CD4-positive, alpha-beta T cell treated with Interferon gamma for 1 hour (primary cell): ENCODE measurements around the gene CYP26B1.

Experiments used
- DNase-seq: peaks from one replicate; pipeline ENCODE4 v3.0.0-alpha.2; 2020

The CYP26B1 gene

DNA sequence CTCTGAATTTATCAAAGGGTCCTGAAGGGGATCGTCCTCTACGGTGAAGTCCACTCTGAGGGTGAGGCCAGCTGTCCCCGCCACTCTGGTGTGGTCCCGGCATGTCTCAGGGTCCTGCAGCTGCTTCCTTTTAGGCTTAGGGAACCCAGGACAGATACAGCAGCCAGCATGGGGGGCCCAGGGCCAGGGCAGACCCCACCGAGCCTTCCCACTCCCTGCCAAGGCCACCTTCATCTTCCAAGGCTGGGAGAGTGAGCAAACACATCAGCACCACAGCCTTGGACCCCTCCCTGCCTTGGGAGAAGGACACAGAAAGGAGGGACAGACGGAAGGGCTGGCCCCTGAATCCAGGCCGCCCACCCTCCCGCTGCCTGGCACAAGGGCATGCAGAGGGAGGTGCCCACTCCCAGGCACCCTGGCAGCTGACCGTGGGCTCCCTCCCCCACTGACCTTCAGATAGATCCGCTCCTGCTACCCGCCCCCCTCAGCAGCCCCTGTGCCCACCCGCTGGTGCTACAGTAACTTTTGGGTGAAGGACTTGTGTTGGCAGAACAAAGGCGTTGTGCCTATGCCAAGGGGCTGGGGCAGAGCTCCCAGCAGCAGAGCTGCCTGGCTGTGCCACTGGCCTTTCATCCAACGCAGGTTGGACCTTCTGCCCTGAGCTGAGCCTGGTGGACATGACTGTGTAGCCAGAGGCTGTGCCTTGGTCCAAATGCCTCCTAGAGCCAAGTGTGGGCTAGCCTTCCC, 7.6 kb downstream of the CYP26B1 start:
- DNase-seq, result no peak

- DNase-seq, result no peak
Observed at GRCh38 chr2:72139471-72139873, 8.2 kb downstream of the CYP26B1 start.

DNA sequence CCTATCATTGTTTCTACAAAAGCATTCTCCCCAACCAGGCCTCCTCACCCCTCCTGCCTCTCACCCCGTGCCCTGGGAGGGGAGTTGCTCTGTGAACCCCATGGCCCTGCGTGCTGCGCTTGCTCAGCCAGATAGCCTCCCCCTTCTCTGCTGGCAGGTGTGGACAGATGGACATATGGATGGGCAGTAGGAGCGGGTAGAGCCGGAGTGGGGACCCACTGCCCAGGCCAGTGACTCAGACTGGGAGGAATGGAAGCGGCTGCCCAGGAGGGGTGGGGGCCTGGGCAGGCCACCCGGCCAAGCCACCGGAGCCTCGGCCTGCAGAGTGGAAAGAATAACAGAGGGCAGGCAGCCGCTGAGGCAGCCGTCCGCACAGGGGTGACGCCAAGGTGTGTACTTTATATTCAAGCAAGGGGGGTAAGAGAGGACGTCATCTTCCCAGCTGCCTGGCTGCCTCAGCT, 8.7 kb downstream of the CYP26B1 start:
- DNase-seq, result no peak

DNA sequence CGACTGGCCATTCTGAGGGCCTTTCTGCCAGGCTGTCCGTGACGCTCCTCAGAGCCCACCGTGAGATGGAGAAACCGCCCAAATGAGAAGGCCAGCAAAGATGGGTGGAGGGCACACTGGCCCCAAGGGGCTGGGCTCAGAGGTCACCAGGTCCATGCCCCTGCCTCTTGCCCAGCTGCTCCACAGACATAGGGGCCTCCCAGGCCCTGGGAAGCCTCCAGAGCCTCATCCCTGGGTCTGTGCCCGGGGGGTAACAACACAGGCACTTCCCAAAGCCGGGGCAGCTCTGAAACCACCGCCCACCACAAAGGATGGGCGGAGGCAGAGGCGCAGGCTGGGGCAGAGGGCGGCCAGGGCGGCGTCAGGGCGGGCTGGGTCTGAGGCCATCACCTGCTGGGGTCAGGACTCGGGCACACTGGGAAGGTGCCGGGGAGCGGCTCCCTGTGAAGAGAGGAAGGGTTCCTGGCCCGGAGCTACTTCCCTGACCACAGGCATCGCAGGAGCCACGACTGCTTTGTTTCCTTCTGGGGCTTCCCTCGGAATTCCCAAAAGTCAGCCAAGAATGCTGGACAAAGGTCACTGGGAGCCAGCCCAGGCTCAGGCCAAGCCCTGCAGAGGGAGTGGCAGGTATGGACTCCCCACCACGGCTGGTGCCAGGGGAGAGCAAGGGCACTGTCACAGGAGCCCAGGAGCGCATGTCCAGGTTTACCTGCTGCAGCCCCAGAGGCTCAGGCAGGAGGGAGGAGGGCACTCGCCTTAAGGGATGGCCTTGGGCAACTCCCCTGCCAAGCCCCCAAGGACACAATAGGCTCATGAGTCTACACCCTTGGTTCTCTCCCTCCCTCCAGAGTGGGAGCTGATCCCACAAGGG, 9.4 kb downstream of the CYP26B1 start:
- DNase-seq, result no peak

- no peak for DNase-seq
Observed at GRCh38 chr2:72137498-72138010, 10.1 kb downstream of the CYP26B1 start.

GRCh38 chr2:72136933-72137497, 10.6 kb downstream of the CYP26B1 start:
- DNase-seq, result no peak

GRCh38 chr2:72136331-72136730, 11.3 kb downstream of the CYP26B1 start:
- no peak for DNase-seq

DNA sequence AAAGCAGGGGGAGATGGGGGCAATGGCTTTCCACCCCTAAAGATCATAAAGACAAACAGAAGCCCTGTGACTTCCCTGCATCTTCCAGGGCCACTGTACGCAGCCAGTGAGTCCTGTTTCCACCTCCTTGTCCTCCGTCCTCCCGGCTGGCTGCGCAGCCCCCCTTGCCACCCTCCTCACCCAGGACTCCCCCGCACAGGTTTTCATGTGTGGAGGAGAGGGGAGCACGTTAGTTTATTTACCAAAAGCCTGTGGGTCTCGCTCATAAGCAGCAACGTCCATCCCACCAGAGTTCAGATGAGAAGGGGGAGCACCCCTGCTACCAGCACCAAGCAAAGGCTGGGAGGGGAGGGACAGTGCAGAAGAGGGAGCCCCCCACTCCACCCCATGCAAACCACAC, 11.7 kb downstream of the CYP26B1 start:
- DNase-seq, result no peak

DNA sequence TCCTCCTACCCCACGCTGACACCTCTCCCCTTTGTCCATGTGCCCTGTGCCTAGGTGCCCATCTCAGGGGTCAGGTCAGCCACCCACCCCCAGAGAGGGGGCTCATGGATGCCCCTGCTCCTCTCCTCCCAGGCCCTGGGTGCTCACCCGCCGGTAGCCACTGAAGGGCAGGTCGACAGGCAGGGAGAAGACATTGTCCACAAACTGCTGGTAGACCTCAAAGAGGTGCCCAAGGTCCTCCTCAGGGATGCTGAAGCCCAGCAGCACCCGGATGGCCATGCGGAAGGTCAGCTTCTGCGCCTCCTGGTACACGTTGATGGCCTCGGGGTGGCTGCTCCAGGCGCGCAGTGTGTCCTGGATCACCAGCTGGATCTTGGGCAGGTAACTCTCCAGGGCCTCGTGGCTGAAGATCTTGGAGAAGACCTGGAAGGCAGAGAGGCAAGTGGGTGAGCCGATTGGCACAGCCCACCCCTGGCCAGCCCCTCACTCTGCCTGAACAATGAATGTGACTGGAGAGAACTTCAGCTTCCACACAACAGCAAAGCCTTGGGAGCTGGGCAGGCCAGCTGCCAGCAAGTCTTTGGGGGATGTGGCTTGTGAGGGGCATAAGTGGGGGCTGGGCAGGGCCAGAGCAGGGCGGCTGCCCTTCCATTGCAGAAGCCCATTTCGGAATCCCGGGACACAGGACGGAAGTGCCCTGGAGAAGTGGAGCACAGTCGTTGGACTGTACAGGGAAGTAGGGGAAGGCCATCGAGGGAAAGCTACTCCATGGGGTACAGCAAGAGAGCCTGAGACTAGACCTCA, 12.5 kb downstream of the CYP26B1 start:
- no peak for DNase-seq

- DNase-seq, result no peak
Observed at GRCh38 chr2:72134408-72134996, 13.2 kb downstream of the CYP26B1 start.

GRCh38 chr2:72133721-72134407, 13.8 kb downstream of the CYP26B1 start:
- DNase-seq, result no peak

DNA sequence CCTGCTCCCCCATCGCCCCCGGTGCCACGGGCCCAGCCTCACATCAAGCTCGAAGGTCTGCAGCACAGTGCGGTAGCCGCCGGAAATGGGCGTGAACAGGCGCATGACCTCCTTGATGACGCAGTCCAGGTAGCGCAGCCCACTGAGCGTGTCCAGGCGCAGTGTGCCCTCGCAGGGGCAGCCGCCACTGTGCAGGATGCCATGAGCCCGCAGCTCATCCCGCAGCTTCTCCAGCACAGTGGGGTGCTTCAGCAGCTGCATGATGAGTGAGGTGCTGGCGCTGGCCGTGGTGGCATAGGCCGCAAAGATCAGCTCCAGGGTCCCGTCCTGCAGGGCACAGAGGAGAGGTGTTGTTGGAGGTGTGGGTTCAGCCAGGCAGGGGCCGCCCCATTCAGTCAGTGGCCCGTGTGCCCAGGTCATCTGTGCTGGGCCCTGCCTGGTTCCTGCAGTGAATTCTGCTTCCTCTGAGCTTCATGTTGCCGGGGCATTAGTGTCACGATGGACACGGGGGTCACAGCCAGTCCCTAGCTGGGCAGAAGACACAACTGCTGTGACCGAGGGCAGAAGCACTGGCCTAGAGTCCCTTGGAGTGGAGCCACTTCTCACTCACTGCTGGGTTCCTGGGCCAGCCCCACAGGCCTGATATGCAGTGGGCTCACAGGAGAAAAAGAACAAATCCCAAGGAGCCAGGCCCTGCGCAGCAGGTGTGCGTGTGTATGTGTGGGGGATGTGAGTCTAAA, 14.5 kb downstream of the CYP26B1 start:
- DNase-seq, result no peak

DNA sequence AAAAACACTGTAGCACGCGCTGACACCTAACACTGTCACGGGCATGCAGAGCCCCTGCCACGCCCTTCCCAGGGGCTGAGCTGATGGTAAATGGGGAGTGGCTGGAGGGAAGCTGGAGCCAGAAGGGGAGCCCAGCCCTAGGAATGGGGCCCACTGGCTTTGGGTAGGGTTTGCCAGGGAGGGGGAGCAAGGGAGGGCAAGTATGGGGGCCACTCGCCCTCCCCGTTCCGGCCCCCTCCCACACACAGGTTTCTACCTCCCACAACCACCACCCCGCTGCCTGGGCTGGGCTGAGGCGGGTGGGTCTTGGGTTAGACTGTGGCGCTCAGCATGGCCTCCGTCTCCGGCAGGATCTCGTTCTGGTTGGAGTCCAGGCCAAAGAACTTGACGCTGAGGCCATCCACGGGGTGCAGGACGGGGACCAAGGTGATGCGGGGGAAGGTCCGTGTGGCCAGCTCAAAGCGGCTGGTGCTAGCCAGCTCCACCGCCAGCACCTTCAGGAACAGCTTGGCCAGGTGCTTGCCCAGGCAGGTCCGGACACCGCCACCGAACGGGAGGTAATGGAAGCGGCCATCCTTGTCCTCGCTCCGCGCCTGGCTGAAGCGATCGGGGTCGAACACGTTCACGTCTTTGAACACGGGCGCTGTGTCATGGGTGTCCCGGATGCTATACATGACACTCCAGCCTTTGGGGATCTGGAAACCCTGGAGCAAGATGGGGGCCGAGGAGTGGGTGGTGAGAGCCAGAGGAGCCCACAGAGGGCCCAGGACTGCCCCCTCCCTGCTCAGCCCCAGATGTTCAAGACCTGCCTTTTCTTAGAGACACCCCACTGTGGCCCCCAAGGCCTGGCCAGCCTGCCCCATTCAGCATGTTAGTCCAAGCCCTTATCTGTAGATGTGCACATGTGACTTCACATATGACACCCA, 15.5 kb downstream of the CYP26B1 start:
- no peak for DNase-seq

DNA sequence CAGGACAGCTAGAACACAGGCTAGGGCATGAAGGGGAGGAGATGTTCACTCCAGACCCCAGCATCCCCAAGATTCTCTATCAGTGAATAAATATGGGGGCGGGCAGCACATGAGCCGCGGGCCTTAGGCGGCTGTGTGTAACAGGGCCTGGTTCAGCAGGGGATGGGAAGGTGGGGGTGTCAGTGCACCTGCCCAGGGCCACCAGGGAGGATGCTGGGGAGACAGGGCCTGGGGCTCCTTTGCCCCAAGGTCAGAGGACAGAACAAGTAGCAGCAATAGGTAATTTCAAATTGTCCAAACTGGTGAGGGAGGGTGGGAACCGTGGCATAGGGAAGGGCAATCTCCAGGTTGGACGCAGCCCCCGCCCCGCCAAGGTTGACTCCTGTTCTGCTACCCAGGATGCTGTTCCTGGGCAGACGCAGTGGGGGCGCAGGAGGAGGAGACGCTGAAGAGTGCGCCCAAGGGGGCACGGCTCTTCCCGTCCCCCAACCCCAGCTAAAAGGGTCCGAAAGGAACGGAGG, 16.2 kb downstream of the CYP26B1 start:
- no peak for DNase-seq

DNA sequence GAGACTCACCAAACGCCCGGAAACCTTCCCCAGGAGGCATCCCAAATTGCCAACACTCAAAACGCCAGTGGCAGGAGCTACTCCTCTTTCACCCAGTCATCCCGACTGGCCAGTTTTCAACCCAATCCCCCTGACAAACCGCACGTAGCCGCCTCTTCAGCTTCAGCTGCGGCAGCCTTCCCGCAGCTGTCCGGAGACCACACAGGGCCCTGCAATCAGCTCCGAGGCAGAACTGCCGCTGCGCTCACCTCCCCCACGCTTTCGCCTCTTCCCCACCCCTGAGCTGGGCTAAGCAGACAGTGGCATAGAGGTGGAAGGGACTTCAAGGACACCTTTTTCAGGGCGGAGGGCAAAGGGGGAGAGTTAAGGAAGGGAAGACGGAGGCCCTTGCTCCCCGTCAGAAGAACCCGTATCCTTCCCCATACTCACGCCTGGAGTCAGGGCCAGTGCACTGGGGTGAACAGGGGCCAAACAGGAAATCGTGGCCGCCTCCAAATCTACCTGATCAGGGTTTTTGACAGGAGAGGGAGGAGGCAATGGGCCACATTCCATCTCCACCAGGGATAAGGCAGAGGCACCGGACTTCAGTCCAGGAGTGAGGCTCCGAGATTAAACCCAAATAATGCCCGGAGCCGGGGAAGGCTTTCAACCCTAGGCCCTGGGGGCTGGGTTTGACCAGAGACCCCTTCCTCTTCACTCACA, 16.9 kb downstream of the CYP26B1 start:
- DNase-seq, result no peak

DNA sequence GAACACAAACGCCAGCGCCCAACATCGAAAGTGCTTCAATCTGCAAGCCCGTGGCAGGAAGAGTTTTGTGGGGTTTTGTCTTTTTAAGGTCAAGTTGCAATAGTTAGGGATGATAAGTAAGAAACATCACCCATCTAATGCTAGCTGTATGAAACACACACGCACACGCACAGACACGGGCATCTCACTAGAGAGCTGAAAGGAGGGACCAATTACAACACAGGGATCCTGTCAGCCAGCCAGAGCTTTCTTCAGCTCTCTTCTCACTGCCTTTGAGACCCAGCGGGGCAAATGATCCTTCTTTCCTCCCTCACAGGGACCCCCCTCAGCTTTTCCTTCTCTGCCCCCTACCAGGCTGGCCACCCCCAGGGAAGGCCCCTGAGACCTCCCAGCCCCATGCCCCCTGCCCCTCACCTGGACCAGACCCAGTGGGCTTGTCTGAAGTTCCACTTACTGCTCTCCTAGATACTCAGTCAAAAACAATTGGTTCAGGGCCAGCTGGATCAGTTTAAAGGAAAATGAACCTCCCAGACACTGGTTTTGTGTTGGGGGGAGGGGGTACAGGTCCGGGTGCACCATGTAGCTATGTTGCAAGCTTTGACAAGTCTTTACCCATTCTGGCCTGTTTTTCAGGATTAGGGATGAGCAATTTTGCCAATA, 17.9 kb downstream of the CYP26B1 start:
- DNase-seq, result no peak

- DNase-seq, result no peak
Observed at GRCh38 chr2:72128843-72129227, 18.8 kb downstream of the CYP26B1 start.
